Measurements from ENCODE around the gene EIF4E2. TPM values are rescaled to one million over a fixed set of nuclear protein-coding genes. Genes with fewer than 3 reads are reported as not detected.
A peak's percentile ranks its signal among the peaks of the same experiment; 100 is the strongest.

Gene EIF4E2, protein sequence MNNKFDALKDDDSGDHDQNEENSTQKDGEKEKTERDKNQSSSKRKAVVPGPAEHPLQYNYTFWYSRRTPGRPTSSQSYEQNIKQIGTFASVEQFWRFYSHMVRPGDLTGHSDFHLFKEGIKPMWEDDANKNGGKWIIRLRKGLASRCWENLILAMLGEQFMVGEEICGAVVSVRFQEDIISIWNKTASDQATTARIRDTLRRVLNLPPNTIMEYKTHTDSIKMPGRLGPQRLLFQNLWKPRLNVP
- total RNA-seq (2022) (67.4 and 76.6 TPM in 2 replicates), Bru-seq, nascent RNA (percentile 87 among the genes with signal in this experiment), BruChase-seq, experiment 1, labeled RNA remaining after a 6-hour chase (percentile 85 among the genes with signal in this experiment), BruChase-seq, experiment 2, labeled RNA remaining after a 2-hour chase (percentile 86 among the genes with signal in this experiment)
- long read RNA-seq, transcript EIF4E2-201 (7 exons, 1,604 nt): major isoform, 62 of 97 reads
- long read RNA-seq, transcript EIF4E2-207 (8 exons, 3,525 nt): minor isoform, 7 of 97 reads
- long read RNA-seq, transcript EIF4E2-202 (7 exons, 3,448 nt): minor isoform, 7 of 97 reads
- long read RNA-seq, partial matches to known transcripts: 4 of 97 reads
- long read RNA-seq, other reads (novel, unspliced or antisense): 12 of 97 reads

- no TSS peak for BruUV-seq (replicated peaks)
- TF ChIP-seq, protein P1, sequence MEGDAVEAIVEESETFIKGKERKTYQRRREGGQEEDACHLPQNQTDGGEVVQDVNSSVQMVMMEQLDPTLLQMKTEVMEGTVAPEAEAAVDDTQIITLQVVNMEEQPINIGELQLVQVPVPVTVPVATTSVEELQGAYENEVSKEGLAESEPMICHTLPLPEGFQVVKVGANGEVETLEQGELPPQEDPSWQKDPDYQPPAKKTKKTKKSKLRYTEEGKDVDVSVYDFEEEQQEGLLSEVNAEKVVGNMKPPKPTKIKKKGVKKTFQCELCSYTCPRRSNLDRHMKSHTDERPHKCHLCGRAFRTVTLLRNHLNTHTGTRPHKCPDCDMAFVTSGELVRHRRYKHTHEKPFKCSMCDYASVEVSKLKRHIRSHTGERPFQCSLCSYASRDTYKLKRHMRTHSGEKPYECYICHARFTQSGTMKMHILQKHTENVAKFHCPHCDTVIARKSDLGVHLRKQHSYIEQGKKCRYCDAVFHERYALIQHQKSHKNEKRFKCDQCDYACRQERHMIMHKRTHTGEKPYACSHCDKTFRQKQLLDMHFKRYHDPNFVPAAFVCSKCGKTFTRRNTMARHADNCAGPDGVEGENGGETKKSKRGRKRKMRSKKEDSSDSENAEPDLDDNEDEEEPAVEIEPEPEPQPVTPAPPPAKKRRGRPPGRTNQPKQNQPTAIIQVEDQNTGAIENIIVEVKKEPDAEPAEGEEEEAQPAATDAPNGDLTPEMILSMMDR (IDR thresholded peaks at IDR 0.05; ENCODE audit: unreplicated experiment): peak; percentile 44
- H3K4me3 Mint-ChIP-seq (ENCODE audit: low read depth, unreplicated experiment): peak within 1 kb of the TSS; percentile 81
- intact Hi-C loops (cut with micrococcal nuclease; ENCODE audit: unreplicated experiment): no loop called here
- CTCF ChIA-PET: interaction anchor here (0.6 kb wide), 1 partner anchor 960 kb away, joined by 4 read pairs; no protein-coding TSS in a partner anchor
- peaks cover 2% of the 10 kb centered on the region for H3K9me3 Mint-ChIP-seq (ENCODE audit: low read depth, unreplicated experiment)
- H3K27ac Mint-ChIP-seq (ENCODE audit: unreplicated experiment): peak within 1 kb of the TSS; percentile 78
- DNase-seq: peak; percentile 94
- H3K4me1 Mint-ChIP-seq (ENCODE audit: low read depth, unreplicated experiment): peaks cover 46% of the 10 kb centered on the region
- H3K36me3 Mint-ChIP-seq (ENCODE audit: insufficient read depth, unreplicated experiment): peaks cover 57% of the 10 kb centered on the region
- no peaks in the 10 kb centered on the region for H3K27me3 Mint-ChIP-seq (ENCODE audit: unreplicated experiment)
These were observed at the start of gene EIF4E2, which contains the start of gene TIGD1 for GRCh38 chr2:232550354-232551249. Gene EIF4E2, plus strand, starts transcription at chr2:232550689. Its CDS starts 36 bp downstream, at chr2:232550725. Gene TIGD1, minus strand, starts transcription at chr2:232550557. Its CDS starts 675 bp downstream, at chr2:232549882.

GRCh38 chr2:232501331-232501771 lies 49.1 kb upstream of the EIF4E2 start:
- H3K9me3 Mint-ChIP-seq (ENCODE audit: low read depth, unreplicated experiment): no peaks in the 10 kb centered on the region
- BruUV-seq (replicated peaks): no TSS peak
- intact Hi-C loops (cut with micrococcal nuclease; ENCODE audit: unreplicated experiment): no loop called here
- DNase-seq: no peak
- CTCF ChIA-PET: no interaction called here
- peaks cover 74% of the 10 kb centered on the region for H3K27me3 Mint-ChIP-seq (ENCODE audit: unreplicated experiment)
- TF ChIP-seq, protein P1 (IDR thresholded peaks at IDR 0.05; ENCODE audit: unreplicated experiment): no peak
- H3K27ac Mint-ChIP-seq (ENCODE audit: unreplicated experiment): no peak overlapping the region
- H3K4me1 Mint-ChIP-seq (ENCODE audit: low read depth, unreplicated experiment): no peaks in the 10 kb centered on the region
- H3K36me3 Mint-ChIP-seq (ENCODE audit: insufficient read depth, unreplicated experiment): no peaks in the 10 kb centered on the region
- H3K4me3 Mint-ChIP-seq (ENCODE audit: low read depth, unreplicated experiment): no peak overlapping the region

DNA sequence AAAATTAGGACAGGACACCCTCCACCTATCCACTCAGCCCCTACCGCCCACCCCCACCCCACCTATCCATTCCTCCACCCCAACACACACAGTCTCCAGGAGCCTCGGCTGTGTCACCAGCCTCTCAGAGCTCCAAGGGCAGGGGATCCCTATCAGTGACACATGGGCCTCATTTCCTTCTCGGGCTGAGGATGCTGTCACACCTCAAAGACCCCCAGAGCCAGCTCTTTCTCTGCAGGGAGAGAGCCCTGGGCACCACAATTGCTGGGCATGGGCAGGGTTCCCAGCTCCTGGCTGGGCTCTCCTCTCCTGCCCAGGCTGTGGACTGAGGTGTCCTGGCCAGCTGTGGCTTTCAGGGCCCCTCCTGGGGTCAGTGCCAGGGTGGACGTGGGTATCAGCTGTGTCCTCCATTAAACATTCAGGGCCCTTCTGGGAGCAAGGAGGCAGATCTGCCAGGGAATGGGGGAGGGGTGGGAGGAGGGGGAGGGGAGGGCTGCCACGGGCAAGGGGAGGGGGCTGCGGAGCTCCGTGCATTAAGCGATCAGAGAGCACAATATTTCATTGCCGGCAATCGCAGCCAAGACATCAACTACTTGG lies 48.6 kb upstream of the EIF4E2 start:
- no peaks in the 10 kb centered on the region for H3K36me3 Mint-ChIP-seq (ENCODE audit: insufficient read depth, unreplicated experiment)
- no peaks in the 10 kb centered on the region for H3K4me1 Mint-ChIP-seq (ENCODE audit: low read depth, unreplicated experiment)
- intact Hi-C loops (cut with micrococcal nuclease; ENCODE audit: unreplicated experiment): no loop called here
- H3K4me3 Mint-ChIP-seq (ENCODE audit: low read depth, unreplicated experiment): no peak overlapping the region
- CTCF ChIA-PET: interaction anchor here (0.5 kb wide), 1 partner anchor 131 kb away, joined by 5 read pairs; no protein-coding TSS in a partner anchor
- H3K27ac Mint-ChIP-seq (ENCODE audit: unreplicated experiment): no peak overlapping the region
- BruUV-seq (replicated peaks): no TSS peak
- TF ChIP-seq, protein P1 (IDR thresholded peaks at IDR 0.05; ENCODE audit: unreplicated experiment): no peak
- H3K9me3 Mint-ChIP-seq (ENCODE audit: low read depth, unreplicated experiment): no peaks in the 10 kb centered on the region
- peaks cover 80% of the 10 kb centered on the region for H3K27me3 Mint-ChIP-seq (ENCODE audit: unreplicated experiment)
- DNase-seq: no peak

GRCh38 chr2:232502511-232502910 lies 48.0 kb upstream of the EIF4E2 start:
- no peaks in the 10 kb centered on the region for H3K4me1 Mint-ChIP-seq (ENCODE audit: low read depth, unreplicated experiment)
- intact Hi-C loops (cut with micrococcal nuclease; ENCODE audit: unreplicated experiment): no loop called here
- peak overlapping the region; percentile 53 for H3K4me3 Mint-ChIP-seq (ENCODE audit: low read depth, unreplicated experiment)
- H3K9me3 Mint-ChIP-seq (ENCODE audit: low read depth, unreplicated experiment): no peaks in the 10 kb centered on the region
- CTCF ChIA-PET: no interaction called here
- no TSS peak for BruUV-seq (replicated peaks)
- no peak for DNase-seq
- no peaks in the 10 kb centered on the region for H3K36me3 Mint-ChIP-seq (ENCODE audit: insufficient read depth, unreplicated experiment)
- TF ChIP-seq, protein P1 (IDR thresholded peaks at IDR 0.05; ENCODE audit: unreplicated experiment): no peak
- no peak overlapping the region for H3K27ac Mint-ChIP-seq (ENCODE audit: unreplicated experiment)
- H3K27me3 Mint-ChIP-seq (ENCODE audit: unreplicated experiment): peaks cover 82% of the 10 kb centered on the region

Data from Calu3 (cell line).